ENCODE measurements around the gene ADARB2.

Gene ADARB2

DNA sequence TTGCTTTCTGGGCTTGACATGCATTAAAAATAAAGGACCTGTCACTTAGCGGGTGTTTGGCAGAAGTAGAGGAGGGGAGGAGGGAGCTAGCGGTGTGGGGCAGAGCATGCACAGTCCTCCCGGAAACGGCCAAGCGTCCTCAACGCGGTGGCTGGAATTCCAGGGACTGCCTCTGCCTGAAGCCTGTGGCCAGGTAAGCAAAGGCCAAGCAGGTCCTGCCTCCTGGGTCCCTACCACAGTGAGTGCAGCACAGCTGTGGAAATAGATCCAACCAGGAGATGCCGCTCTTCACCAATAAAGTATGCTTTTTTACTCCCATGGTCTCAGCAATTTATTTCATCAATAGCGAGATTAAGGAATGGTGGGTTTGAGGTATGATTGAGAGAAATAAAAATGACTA, 357.7 kb downstream of the ADARB2 start:
- Histone ChIP-seq H3K9ac (no peak overlapping the region), H4K20me1 (ENCODE audit: insufficient read depth) (no peaks in the 10 kb centered on the region)

DNA sequence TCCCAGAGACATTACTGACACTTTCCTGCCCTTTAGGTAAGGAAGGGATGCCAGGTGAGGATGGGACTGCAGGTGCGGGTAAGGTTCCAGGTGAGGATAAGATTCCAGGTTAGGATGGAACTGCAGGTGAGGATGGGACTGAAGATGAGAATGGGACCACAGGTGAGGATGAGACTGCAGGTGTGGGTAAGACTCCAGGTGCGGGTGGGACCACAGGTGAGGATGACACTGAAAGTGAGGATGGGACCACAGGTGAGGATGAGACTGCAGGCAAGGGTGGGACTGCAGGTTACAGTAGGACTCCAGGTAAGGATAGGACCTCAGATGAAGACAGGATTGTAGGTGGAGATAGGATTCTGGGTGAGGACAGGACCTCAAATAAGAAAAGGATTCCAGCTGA, 358.9 kb downstream of the ADARB2 start:
- H3K36me3 ChIP-seq (ENCODE audit: insufficient read depth): no peaks in the 10 kb centered on the region
- H3K27ac ChIP-seq: no peak overlapping the region
- no peaks in the 10 kb centered on the region for H3K79me2 ChIP-seq (ENCODE audit: insufficient read depth, low read depth)
- H2AFZ ChIP-seq (ENCODE audit: low read depth): no peak overlapping the region
- no peak overlapping the region for H3K4me2 ChIP-seq
- H3K27me3 ChIP-seq (ENCODE audit: insufficient read depth, low read depth): no peaks in the 10 kb centered on the region
- no peaks in the 10 kb centered on the region for H3K4me1 ChIP-seq (ENCODE audit: low read depth, poor library complexity, severe bottlenecking)
- no peaks in the 10 kb centered on the region for H4K20me1 ChIP-seq (ENCODE audit: insufficient read depth)
- no peak overlapping the region for H3K4me3 ChIP-seq (IDR thresholded peaks at IDR 0.05; ENCODE audit: insufficient read depth, low read depth, low read length)
- TF ChIP-seq, protein P1, sequence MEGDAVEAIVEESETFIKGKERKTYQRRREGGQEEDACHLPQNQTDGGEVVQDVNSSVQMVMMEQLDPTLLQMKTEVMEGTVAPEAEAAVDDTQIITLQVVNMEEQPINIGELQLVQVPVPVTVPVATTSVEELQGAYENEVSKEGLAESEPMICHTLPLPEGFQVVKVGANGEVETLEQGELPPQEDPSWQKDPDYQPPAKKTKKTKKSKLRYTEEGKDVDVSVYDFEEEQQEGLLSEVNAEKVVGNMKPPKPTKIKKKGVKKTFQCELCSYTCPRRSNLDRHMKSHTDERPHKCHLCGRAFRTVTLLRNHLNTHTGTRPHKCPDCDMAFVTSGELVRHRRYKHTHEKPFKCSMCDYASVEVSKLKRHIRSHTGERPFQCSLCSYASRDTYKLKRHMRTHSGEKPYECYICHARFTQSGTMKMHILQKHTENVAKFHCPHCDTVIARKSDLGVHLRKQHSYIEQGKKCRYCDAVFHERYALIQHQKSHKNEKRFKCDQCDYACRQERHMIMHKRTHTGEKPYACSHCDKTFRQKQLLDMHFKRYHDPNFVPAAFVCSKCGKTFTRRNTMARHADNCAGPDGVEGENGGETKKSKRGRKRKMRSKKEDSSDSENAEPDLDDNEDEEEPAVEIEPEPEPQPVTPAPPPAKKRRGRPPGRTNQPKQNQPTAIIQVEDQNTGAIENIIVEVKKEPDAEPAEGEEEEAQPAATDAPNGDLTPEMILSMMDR (conservative IDR thresholded peaks at IDR 0.05; ENCODE audit: low read depth, low read length): no peak
- H3K9ac ChIP-seq: no peak overlapping the region

More for the DNA sequence above, 357.7 kb downstream of the ADARB2 start:
- H3K4me3 ChIP-seq (IDR thresholded peaks at IDR 0.05; ENCODE audit: insufficient read depth, low read depth, low read length): no peak overlapping the region
- H3K4me2 ChIP-seq: no peak overlapping the region
- TF ChIP-seq, protein P1 (conservative IDR thresholded peaks at IDR 0.05; ENCODE audit: low read depth, low read length): no peak
- no peaks in the 10 kb centered on the region for H3K79me2 ChIP-seq (ENCODE audit: insufficient read depth, low read depth)
- H2AFZ ChIP-seq (ENCODE audit: low read depth): no peak overlapping the region
- no peaks in the 10 kb centered on the region for H3K4me1 ChIP-seq (ENCODE audit: low read depth, poor library complexity, severe bottlenecking)
- H3K27me3 ChIP-seq (ENCODE audit: insufficient read depth, low read depth): no peaks in the 10 kb centered on the region
- H3K27ac ChIP-seq: no peak overlapping the region
- H3K36me3 ChIP-seq (ENCODE audit: insufficient read depth): no peaks in the 10 kb centered on the region

DNA sequence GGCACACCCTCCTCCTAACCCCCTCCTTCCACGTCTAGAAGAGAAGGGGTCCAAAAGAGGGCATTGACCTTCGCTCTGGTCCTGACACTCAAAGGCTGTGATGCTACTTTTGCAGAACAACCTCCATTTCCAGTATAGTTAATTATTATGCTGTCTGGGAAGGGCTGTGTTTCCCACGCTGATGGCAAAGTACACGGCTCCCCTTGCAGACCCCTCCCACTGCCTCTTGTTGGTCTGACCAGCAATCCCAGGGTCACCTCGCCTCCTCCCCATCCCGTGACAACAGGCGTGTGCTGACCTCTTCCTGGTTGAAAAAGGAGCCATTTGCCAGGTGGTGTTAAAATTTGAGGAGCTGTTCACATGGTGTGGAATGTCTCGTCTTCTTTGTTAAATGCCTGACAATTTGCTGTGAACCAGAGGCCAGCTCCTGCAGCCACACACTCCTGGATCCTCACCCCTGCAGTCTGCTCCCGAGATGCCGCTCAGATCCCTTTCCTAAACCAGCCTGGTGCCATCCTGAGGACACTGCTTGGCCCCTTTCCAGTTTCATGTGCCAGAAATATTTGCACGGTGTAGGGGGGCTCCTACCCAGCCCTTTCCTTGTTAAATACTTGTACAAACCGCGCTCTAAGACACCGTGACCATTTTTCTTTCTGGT, 359.5 kb downstream of the ADARB2 start:
- no peaks in the 10 kb centered on the region for H3K27me3 ChIP-seq (ENCODE audit: insufficient read depth, low read depth)
- no peak overlapping the region for H3K27ac ChIP-seq
- TF ChIP-seq, protein P1 (conservative IDR thresholded peaks at IDR 0.05; ENCODE audit: low read depth, low read length): no peak
- H3K4me3 ChIP-seq (IDR thresholded peaks at IDR 0.05; ENCODE audit: insufficient read depth, low read depth, low read length): no peak overlapping the region
- H2AFZ ChIP-seq (ENCODE audit: low read depth): no peak overlapping the region
- no peak overlapping the region for H3K9ac ChIP-seq
- no peaks in the 10 kb centered on the region for H3K36me3 ChIP-seq (ENCODE audit: insufficient read depth)
- no peaks in the 10 kb centered on the region for H3K4me1 ChIP-seq (ENCODE audit: low read depth, poor library complexity, severe bottlenecking)
- no peaks in the 10 kb centered on the region for H3K79me2 ChIP-seq (ENCODE audit: insufficient read depth, low read depth)
- no peak overlapping the region for H3K4me2 ChIP-seq
- H4K20me1 ChIP-seq (ENCODE audit: insufficient read depth): no peaks in the 10 kb centered on the region

DNA sequence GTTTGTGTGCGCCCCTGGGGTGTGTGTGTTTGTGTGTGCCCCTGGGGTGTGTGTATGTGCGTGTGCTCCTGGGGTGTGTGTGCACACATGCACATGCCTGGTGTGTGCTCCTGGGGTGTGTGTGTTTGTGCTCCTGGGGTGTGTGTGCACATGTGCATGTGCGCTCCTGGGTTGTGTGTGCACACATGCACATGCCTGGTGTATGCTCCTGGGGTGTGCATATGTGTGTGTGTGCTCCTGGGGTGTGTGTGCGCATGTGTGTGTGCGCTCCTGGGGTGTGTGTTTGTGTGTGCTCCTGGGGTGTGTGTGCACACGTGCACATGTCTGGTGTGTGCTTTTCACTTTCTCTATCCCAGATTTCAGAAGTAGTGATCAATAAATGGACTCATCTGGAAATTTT, 360.1 kb downstream of the ADARB2 start:
- Histone ChIP-seq H3K9ac (no peak overlapping the region), H3K27me3 (ENCODE audit: insufficient read depth, low read depth) (no peaks in the 10 kb centered on the region), H3K4me2 (no peak overlapping the region), H3K36me3 (ENCODE audit: insufficient read depth) (no peaks in the 10 kb centered on the region), H3K79me2 (ENCODE audit: insufficient read depth, low read depth) (no peaks in the 10 kb centered on the region), H2AFZ (ENCODE audit: low read depth) (no peak overlapping the region), H3K4me3 (IDR thresholded peaks at IDR 0.05; ENCODE audit: insufficient read depth, low read depth, low read length) (no peak overlapping the region), H4K20me1 (ENCODE audit: insufficient read depth) (no peaks in the 10 kb centered on the region), H3K27ac (no peak overlapping the region), H3K4me1 (ENCODE audit: low read depth, poor library complexity, severe bottlenecking) (no peaks in the 10 kb centered on the region)
- TF ChIP-seq, protein P1 (conservative IDR thresholded peaks at IDR 0.05; ENCODE audit: low read depth, low read length): no peak
